GM12801 (cell line): ENCODE results near the gene ZNF445.

ENCODE experiments used
- TF ChIP-seq, protein P1 (sequence below): IDR thresholded peaks from one replicate; pipeline ENCODE4 v1.5.1; 2011; ENCODE audit warnings: control low read depth; ENCODE audit not compliant: insufficient read length; ENCODE audit errors: extremely low read depth

ZNF445 gene

DNA sequence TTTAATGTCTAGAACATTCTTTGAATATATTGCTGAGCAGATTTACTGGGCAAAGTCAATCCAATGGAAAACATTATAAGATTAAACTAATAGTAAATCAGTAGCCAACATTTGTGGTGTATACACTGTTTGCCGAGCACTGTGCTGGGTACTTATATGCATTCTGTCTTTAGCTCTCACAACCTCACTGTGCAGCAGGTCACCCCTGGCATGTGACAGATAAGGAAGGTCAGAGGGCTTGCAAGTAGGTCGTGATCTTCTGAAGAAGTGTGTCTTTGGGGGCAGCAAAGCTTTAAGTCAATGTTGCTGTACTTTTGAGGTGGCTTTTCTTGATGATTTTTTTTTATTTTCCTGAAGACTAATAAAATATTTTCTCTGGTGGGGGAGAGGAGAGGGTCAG, 76.7 kb downstream of the ZNF445 start:
- TF ChIP-seq, protein P1, sequence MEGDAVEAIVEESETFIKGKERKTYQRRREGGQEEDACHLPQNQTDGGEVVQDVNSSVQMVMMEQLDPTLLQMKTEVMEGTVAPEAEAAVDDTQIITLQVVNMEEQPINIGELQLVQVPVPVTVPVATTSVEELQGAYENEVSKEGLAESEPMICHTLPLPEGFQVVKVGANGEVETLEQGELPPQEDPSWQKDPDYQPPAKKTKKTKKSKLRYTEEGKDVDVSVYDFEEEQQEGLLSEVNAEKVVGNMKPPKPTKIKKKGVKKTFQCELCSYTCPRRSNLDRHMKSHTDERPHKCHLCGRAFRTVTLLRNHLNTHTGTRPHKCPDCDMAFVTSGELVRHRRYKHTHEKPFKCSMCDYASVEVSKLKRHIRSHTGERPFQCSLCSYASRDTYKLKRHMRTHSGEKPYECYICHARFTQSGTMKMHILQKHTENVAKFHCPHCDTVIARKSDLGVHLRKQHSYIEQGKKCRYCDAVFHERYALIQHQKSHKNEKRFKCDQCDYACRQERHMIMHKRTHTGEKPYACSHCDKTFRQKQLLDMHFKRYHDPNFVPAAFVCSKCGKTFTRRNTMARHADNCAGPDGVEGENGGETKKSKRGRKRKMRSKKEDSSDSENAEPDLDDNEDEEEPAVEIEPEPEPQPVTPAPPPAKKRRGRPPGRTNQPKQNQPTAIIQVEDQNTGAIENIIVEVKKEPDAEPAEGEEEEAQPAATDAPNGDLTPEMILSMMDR: no peak

DNA sequence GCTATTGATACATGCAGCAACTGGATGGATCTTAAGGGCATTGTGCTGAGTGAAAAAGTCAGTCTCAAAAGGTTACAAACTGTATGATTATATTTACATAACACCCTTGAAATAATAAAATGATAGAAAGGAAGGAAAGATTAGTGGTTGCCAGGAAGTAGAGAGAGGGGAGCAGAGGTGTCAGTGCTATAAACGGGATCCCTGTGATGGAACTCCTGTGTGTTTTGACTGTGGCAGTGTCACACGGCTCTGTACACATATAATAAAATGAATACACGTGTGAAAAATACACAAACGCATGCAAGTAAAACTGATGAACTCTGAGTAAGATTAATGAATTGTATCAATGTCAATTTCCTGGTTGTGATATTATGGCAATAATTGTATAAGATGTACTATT, 78.6 kb downstream of the ZNF445 start:
- TF ChIP-seq, protein P1: no peak

DNA sequence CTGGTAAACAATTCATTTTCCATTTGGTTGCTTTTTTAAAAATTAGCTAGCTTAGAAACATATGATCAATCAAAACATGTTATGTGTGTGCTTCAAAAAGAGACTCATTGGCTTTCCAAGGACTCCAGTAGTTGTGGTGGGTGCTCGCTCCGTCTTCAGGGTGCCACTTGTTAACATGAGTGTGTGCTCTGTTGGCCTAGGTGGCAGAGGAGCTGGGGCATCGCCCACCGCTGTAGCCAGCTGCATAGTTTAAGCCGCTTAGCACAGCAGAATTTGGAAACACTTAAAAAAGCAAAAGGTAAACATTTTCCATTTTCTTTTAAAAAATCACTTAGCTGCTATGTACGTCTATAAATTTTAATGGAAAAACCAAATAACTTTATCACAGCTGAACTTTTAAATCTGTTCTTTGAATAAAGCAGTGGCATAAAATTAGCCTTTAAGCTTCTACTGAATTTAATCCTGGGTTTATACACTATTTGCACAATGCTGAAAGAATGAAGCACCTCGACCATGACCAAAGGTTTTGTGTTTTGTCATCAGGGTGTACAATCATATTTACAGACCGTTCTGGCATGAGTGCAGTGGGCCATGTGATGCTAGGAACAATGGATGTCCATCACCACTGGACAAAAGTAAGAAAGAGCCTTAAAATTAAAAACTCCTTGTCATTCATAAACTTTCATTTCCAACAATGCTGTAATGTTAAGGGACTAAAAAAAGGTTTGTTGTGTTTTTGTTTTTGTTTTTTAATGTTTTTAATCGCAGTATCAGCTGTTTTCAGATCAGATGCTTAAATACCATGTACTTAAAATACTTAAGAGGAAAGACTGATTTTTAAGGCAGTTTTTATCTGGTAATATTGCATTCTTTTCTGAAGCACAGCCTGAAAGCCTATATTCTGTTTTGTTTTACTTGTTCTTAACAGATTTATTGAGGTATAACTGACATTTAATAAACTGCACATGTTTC, 81.0 kb downstream of the ZNF445 start:
- TF ChIP-seq, protein P1: no peak

DNA sequence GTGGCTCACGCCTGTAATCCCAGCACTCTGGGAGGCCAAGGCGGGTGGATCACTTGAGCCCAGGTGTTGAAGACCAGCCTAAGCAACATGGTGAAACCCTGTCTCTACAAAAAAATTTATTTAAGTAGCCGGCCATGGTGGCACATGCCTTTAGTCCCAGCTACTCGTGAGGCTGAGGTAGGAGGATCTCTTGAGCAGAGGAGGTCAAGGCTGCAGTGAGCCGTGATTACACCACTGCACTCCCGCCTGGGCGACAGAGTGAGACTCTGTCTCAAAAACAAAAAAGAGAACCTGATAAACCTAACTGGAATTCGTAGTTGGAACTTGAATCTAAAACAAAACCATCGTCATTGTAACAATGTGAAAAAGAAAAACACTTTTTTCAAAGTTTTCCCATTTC, 81.8 kb downstream of the ZNF445 start:
- TF ChIP-seq, protein P1: no peak

DNA sequence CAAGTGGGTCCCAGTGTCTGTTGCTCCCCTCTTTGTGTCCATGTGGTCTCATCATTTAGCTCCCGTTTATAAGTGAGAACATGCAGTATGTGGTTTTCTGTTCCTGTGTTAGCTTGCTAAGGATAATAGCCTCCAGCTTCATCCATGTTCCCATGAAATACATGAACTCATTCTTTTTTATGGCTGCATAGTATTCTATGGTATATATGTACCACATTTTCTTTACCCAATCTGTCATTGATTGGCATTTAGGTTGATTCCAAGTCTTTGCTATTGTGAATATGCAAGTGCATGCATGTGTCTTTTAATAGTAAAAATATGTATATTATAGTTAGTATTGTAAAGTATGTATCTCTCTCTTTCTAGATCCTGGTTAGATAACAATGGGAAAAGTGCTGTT, 85.0 kb downstream of the ZNF445 start:
- TF ChIP-seq, protein P1: no peak

DNA sequence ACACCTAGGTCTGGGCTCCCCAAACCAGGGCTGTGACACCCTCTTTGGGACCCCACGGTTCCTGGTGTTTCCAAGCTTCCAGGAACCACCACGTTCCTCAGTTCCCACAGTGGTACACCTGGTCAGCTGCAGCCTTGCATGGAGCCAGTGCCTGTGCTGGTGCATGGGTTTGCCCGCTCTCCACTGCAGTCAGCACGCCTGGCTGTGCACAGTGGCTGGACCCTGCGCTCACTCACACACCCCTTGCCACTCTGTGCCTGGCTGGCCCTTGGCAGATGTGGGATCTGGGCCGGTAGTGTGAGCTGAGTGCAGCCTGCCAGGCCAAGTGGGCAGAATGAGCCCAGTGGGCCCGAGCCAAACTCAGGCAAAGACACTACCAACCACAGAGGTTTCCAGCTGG, 90.1 kb downstream of the ZNF445 start:
- TF ChIP-seq, protein P1: no peak
